Lung (tissue), 12 donors: ENCODE data around the gene FKBP4. TPM values are rescaled to one million over a fixed set of nuclear protein-coding genes. Genes with fewer than 3 reads are reported as not detected.
A peak's percentile ranks its signal among the peaks of the same experiment; 100 is the strongest.

Experiments used
- ATAC-seq: fragments of 200-7000 bp; cut with Tn5 transposase; one replicate; pipeline ENCODE4 v1.9.1; 2020; ENCODE audit warnings: moderate number of reproducible peaks; ENCODE audit not compliant: insufficient read depth, low FRiP score
- DNase-seq, 3 donors: peaks; one replicate each; pipeline ENCODE4 v3.0.0-alpha.2; 2013 to 2017
- H3K27ac ChIP-seq, 2 donors: one replicate each; pipeline ENCODE4 v1.5.1; 2013; ENCODE audit warnings: mild to moderate bottlenecking in 2 of 2, moderate library complexity in 2 of 2, control low read depth in 1 of 2, inconsistent platforms in 1 of 2, low read depth in 1 of 2, low read length in 1 of 2
- H3K27me3 ChIP-seq, 3 donors: one replicate each; pipeline ENCODE4 v1.5.1; 2013; ENCODE audit warnings: low read length in 2 of 3; ENCODE audit not compliant: control insufficient read depth in 3 of 3, insufficient read depth in 3 of 3
- H3K36me3 ChIP-seq, 4 donors: one replicate each; pipeline ENCODE4 v1.5.1; 2013; ENCODE audit warnings: low read length in 4 of 4, mild to moderate bottlenecking in 1 of 4, moderate library complexity in 1 of 4; ENCODE audit not compliant: control insufficient read depth in 4 of 4, insufficient read depth in 4 of 4
- H3K4me1 ChIP-seq, 5 donors: one replicate each; pipeline ENCODE4 v1.5.1; 2013; ENCODE audit warnings: low read length in 5 of 5, mild to moderate bottlenecking in 2 of 5, moderate library complexity in 1 of 5; ENCODE audit not compliant: control insufficient read depth in 5 of 5, insufficient read depth in 5 of 5
- H3K4me3 ChIP-seq: one replicate; pipeline ENCODE4 v1.5.1; 2013; ENCODE audit warnings: mild to moderate bottlenecking, control low read depth, moderate library complexity
- H3K9ac ChIP-seq, 2 donors: one replicate each; pipeline ENCODE4 v1.5.1; 2013; ENCODE audit warnings: low read length in 2 of 2, control low read depth in 1 of 2; ENCODE audit not compliant: insufficient read depth in 1 of 2
- H3K9me3 ChIP-seq, 4 donors: one replicate each; pipeline ENCODE4 v1.5.1; 2013; ENCODE audit warnings: low read length in 3 of 4, mild to moderate bottlenecking in 1 of 4, moderate library complexity in 1 of 4; ENCODE audit not compliant: control insufficient read depth in 4 of 4, insufficient read depth in 3 of 4
- WGBS, 2 donors: extraction: QIAGEN DNeasy Blood & Tissue Kit; methylation state at CpG; one replicate each; pipeline ENCODE4 v1.1.7; 2013; 5-methylcytosine and 5-hydroxymethylcytosine counted together
- polyA plus RNA-seq, 2 donors: library from polyadenylated mRNA; stranded (reverse); fragments of 200-250 nt; gene quantifications; one replicate each; pipeline ENCODE4 v1.2.1, GENCODE V29; 2013
- total RNA-seq, 2 donors: library from RNA; depleted of rRNA in 1 of 2; stranded (reverse); fragments of >200 nt in 1 of 2; gene quantifications; one replicate each; pipeline ENCODE4 v1.2.1, GENCODE V29; 2014 to 2021
- TF ChIP-seq, protein P1 (sequence below): IDR thresholded peaks from 2 replicates; pipeline ENCODE4 v1.5.1; 2012; ENCODE audit warnings: mild to moderate bottlenecking; ENCODE audit errors: control extremely low read depth, extremely low read depth
- donor health status: control.
- donor health status: control.
- donor health status: Bipolar disorder and iron deficiency.
- donor health status: healthy.
- donor health status: DM: yes; HTN: yes; CAD: no.

The FKBP4 gene
- total and polyA plus RNA-seq, 4 donors, result 26.7 to 69.8 (median 43.6) TPM

DNA sequence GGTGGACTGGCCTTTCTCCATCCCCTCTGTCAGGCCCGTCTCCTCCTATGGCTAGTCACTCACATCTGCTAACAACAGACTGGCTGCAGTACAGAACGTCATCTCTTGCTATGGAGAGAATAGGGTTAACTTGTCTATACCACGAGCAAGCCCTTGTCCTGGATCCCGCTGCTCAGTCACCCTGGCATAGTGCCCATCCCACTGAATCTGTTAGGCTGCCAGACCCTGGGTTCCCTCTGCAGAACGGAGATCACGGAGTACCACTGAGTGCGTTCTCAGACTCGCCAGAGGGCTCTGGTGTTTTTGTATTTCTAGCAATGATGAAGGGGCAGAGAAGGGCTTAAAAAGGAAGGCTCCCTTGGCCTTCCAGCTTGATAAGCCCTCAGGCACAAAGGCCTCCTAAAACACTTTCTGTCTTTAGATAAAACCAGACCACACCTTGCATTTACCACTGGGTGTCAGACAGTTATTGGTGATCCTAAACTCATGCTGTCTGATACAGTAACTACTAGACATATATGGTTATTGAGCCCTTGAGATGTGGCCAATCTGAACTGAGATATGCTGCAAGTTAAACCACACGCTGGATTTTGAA is 46.4 kb downstream of the FKBP4 start:
- H3K9ac ChIP-seq, result no peak overlapping the region
- H3K36me3 ChIP-seq, result peaks cover 0 to 8% (median 0%) of the 10 kb centered on the region in 4 donors
- no peak overlapping the region for H3K4me3 ChIP-seq
- H3K9me3 ChIP-seq, result no peaks in the 10 kb centered on the region
- no peaks in the 10 kb centered on the region for H3K27me3 ChIP-seq
- ATAC-seq, result no peak
- TF ChIP-seq, protein P1, sequence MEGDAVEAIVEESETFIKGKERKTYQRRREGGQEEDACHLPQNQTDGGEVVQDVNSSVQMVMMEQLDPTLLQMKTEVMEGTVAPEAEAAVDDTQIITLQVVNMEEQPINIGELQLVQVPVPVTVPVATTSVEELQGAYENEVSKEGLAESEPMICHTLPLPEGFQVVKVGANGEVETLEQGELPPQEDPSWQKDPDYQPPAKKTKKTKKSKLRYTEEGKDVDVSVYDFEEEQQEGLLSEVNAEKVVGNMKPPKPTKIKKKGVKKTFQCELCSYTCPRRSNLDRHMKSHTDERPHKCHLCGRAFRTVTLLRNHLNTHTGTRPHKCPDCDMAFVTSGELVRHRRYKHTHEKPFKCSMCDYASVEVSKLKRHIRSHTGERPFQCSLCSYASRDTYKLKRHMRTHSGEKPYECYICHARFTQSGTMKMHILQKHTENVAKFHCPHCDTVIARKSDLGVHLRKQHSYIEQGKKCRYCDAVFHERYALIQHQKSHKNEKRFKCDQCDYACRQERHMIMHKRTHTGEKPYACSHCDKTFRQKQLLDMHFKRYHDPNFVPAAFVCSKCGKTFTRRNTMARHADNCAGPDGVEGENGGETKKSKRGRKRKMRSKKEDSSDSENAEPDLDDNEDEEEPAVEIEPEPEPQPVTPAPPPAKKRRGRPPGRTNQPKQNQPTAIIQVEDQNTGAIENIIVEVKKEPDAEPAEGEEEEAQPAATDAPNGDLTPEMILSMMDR, result no peak
- H3K4me1 ChIP-seq, result peaks cover 0 to 9% (median 0%) of the 10 kb centered on the region in 5 donors
- no peak overlapping the region for H3K27ac ChIP-seq
- DNase-seq, result peak in 2 of 3 donors; percentile 33 to 46
- 62 to 71% methylated on average over 9 of the region's 9 CpGs for WGBS, 2 donors

DNA sequence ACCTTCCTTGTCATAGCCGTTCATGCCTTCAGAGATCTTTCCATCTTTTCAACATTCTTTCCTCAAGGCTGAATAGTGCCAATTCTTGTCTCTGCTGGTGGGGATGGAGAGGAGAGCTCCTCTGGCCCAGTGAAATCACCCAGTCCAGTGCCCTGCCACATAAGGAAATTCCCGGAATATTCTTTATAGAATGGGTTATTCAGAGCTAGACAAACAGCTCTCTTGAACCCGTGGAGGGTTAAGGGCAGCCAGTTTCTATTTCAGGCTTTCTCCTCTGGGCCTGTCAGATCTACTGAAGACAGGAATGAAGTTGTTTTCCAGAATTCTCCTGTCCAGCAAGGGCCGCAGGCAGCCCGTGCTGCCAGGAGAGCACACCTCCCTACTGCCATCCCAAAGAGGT is 48.2 kb downstream of the FKBP4 start:
- Histone ChIP-seq H3K27me3 (no peaks in the 10 kb centered on the region), H3K27ac (no peak overlapping the region), H3K9ac (no peak overlapping the region), H3K4me3 (no peak overlapping the region), H3K4me1 (peaks cover 0 to 9% (median 0%) of the 10 kb centered on the region in 5 donors), H3K9me3 (no peaks in the 10 kb centered on the region), H3K36me3 (peaks cover 0 to 8% (median 0%) of the 10 kb centered on the region in 4 donors)
- ATAC-seq (no peak), DNase-seq (no peak)
- WGBS, 2 donors, result 76 to 86% methylated on average over 5 of the region's 5 CpGs
- TF ChIP-seq, protein P1, result no peak

DNA sequence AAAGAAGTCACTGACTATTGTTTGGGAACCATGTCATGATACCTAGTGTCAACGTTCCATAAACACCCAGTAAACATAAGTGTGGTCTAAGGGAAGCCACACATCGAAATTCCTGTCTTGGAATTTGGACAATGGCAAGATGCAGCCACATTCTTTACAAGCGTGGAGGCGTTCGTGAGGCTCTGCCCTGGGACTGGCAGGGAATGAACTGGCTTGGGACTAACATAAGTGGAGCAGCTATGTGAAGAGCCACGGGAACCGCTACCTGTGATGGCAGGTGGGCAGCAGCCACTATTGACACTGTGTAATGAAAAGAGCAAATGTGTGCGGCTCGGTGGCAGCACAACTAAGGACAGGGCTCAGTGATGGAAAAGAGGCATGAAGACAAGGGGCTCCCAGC is 50.0 kb downstream of the FKBP4 start:
- 84 to 91% methylated on average over 9 of the region's 9 CpGs for WGBS, 2 donors
- Histone ChIP-seq H3K9me3 (no peaks in the 10 kb centered on the region), H3K4me1 (peaks cover 0 to 9% (median 0%) of the 10 kb centered on the region in 5 donors), H3K36me3 (peaks cover 0 to 9% (median 0%) of the 10 kb centered on the region in 4 donors), H3K4me3 (no peak overlapping the region), H3K27ac (no peak overlapping the region), H3K27me3 (no peaks in the 10 kb centered on the region), H3K9ac (no peak overlapping the region)
- TF ChIP-seq, protein P1, result no peak
- peak in 1 of 3 donors; percentile 27 for DNase-seq
- ATAC-seq, result no peak
